Neural progenitor cell (in vitro differentiated cells): Measurements from ENCODE around the gene VCL. TPM values are rescaled to one million over a fixed set of nuclear protein-coding genes. Genes with fewer than 3 reads are reported as not detected.

ENCODE experiments used
- DNase-seq: peaks from one replicate; pipeline ENCODE4 v3.0.0-alpha.2; 2016; ENCODE audit warnings: low spot score
- H2AFZ ChIP-seq: fragments of 200-600 bp; sonication (generic); replicated peaks from 2 replicates; pipeline ENCODE4 v1.6.1; 2016; ENCODE audit warnings: antibody characterized with exemption
- H3F3A ChIP-seq: fragments of 200-600 bp; sonication (generic); 2 replicates; pipeline ENCODE4 v1.6.1; 2016; ENCODE audit warnings: antibody characterized with exemption, low read depth
- H3K27ac ChIP-seq: fragments of 200-600 bp; sonication (generic); 2 replicates; pipeline ENCODE4 v1.5.1; 2016; ENCODE audit warnings: mild to moderate bottlenecking
- H3K27me3 ChIP-seq: fragments of 200-600 bp; sonication (generic); 2 replicates; pipeline ENCODE4 v1.6.1; 2016; ENCODE audit warnings: mild to moderate bottlenecking, moderate library complexity
- H3K36me3 ChIP-seq: fragments of 200-600 bp; sonication (generic); 2 replicates; pipeline ENCODE4 v1.5.1; 2016
- H3K4me1 ChIP-seq: fragments of 200-600 bp; sonication (generic); 2 replicates; pipeline ENCODE4 v1.6.1; 2016; ENCODE audit warnings: mixed run types
- H3K4me2 ChIP-seq: fragments of 200-600 bp; sonication (generic); 2 replicates; pipeline ENCODE4 v1.6.1; 2016
- H3K4me3 ChIP-seq: fragments of 200-600 bp; sonication (generic); 2 replicates; pipeline ENCODE4 v1.5.1; 2016
- H3K79me2 ChIP-seq: fragments of 200-600 bp; sonication (generic); 2 replicates; pipeline ENCODE4 v1.6.1; 2016; ENCODE audit warnings: low read depth
- H3K9ac ChIP-seq: fragments of 200-600 bp; sonication (generic); 2 replicates; pipeline ENCODE4 v1.6.1; 2016
- H3K9me3 ChIP-seq: fragments of 200-600 bp; sonication (generic); 2 replicates; pipeline ENCODE4 v1.5.1; 2016; ENCODE audit warnings: low read depth
- H4K20me1 ChIP-seq: fragments of 200-600 bp; sonication (generic); 2 replicates; pipeline ENCODE4 v1.6.1; 2016; ENCODE audit warnings: low read depth
- H3K27ac Mint-ChIP-seq: 3 replicates; pipeline ENCODE4 v1.8.0; 2021; ENCODE audit warnings: mixed read lengths
- H3K27me3 Mint-ChIP-seq: 2 replicates; pipeline ENCODE4 v1.8.0; 2022; ENCODE audit warnings: low read depth, mild to moderate bottlenecking, inconsistent platforms, moderate library complexity, mixed read lengths; ENCODE audit not compliant: insufficient read depth
- H3K36me3 Mint-ChIP-seq: 3 replicates; pipeline ENCODE4 v1.8.0; 2021; ENCODE audit warnings: mixed read lengths
- H3K4me1 Mint-ChIP-seq: 3 replicates; pipeline ENCODE4 v1.8.0; 2021; ENCODE audit warnings: mixed read lengths
- H3K4me3 Mint-ChIP-seq: 3 replicates; pipeline ENCODE4 v1.8.0; 2021; ENCODE audit warnings: mild to moderate bottlenecking, moderate library complexity, mixed read lengths
- H3K9me3 Mint-ChIP-seq: 3 replicates; pipeline ENCODE4 v1.8.0; 2020; ENCODE audit warnings: mixed read lengths
- EZH2 ChIP-seq: fragments of 200-600 bp; sonication (generic); IDR thresholded peaks from 2 replicates; pipeline ENCODE4 v1.6.1; 2017; ENCODE audit warnings: antibody characterized with exemption, mild to moderate bottlenecking, moderate library complexity
- EZH2phosphoT487 ChIP-seq: fragments of 200-600 bp; sonication (generic); IDR thresholded peaks from 2 replicates; pipeline ENCODE4 v1.6.1; 2017; ENCODE audit warnings: antibody characterized with exemption
- total RNA-seq: library from RNA; depleted of rRNA; stranded (reverse); fragments of >200 nt; gene quantifications from 2 replicates; pipeline ENCODE4 v1.2.3, GENCODE V29; 2015; ENCODE audit warnings: low replicate concordance
- TF ChIP-seq, protein P1 (sequence below): fragments of 200-600 bp; sonication (generic); IDR thresholded peaks from 2 replicates; pipeline ENCODE4 v1.5.1; 2017; ENCODE audit warnings: antibody characterized with exemption, mild to moderate bottlenecking

Gene VCL
- total RNA-seq, 1 donor from 2014 or later, result 96.9 TPM

DNA sequence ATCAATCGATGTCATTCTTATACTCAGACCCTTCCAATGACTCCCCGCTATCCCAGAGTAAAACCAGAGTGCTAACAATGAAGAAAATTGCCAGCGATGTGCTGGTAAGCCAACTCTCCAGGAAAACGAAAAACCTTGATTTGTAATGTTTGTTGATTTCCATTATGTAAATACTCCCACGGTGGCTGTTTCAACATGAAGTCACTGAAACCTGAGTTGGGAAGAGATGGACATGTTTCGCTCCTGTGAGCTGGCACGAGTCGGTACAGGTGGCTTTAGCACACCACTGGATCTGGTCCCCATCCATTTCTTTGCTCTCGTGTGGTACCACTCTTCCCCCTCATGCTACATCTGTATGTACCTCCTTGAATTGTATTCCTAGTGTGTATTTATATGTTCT is 99.9 kb downstream of the VCL start:
- peaks cover 32% of the 10 kb centered on the region for H3K36me3 Mint-ChIP-seq
- no peaks in the 10 kb centered on the region for H3K4me1 ChIP-seq
- no peak for DNase-seq
- H3K79me2 ChIP-seq, result no peaks in the 10 kb centered on the region
- no peak overlapping the region for H3K27ac ChIP-seq
- no peaks in the 10 kb centered on the region for H3K9me3 ChIP-seq
- H3F3A ChIP-seq, result no peaks in the 10 kb centered on the region
- H4K20me1 ChIP-seq, result no peaks in the 10 kb centered on the region
- no peak overlapping the region for H2AFZ ChIP-seq
- no peak overlapping the region for H3K4me3 ChIP-seq
- peaks cover 2% of the 10 kb centered on the region for H3K27me3 Mint-ChIP-seq
- H3K27me3 ChIP-seq, result no peaks in the 10 kb centered on the region
- H3K4me3 Mint-ChIP-seq, result no peak overlapping the region
- no peaks in the 10 kb centered on the region for H3K9me3 Mint-ChIP-seq
- TF ChIP-seq, protein P1, sequence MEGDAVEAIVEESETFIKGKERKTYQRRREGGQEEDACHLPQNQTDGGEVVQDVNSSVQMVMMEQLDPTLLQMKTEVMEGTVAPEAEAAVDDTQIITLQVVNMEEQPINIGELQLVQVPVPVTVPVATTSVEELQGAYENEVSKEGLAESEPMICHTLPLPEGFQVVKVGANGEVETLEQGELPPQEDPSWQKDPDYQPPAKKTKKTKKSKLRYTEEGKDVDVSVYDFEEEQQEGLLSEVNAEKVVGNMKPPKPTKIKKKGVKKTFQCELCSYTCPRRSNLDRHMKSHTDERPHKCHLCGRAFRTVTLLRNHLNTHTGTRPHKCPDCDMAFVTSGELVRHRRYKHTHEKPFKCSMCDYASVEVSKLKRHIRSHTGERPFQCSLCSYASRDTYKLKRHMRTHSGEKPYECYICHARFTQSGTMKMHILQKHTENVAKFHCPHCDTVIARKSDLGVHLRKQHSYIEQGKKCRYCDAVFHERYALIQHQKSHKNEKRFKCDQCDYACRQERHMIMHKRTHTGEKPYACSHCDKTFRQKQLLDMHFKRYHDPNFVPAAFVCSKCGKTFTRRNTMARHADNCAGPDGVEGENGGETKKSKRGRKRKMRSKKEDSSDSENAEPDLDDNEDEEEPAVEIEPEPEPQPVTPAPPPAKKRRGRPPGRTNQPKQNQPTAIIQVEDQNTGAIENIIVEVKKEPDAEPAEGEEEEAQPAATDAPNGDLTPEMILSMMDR, result no peak
- TF ChIP-seq EZH2phosphoT487 (no peak), EZH2 (no peak)
- no peak overlapping the region for H3K27ac Mint-ChIP-seq
- H3K9ac ChIP-seq, result no peak overlapping the region
- H3K4me1 Mint-ChIP-seq, result no peaks in the 10 kb centered on the region
- no peak overlapping the region for H3K4me2 ChIP-seq
- peaks cover 12% of the 10 kb centered on the region for H3K36me3 ChIP-seq

DNA sequence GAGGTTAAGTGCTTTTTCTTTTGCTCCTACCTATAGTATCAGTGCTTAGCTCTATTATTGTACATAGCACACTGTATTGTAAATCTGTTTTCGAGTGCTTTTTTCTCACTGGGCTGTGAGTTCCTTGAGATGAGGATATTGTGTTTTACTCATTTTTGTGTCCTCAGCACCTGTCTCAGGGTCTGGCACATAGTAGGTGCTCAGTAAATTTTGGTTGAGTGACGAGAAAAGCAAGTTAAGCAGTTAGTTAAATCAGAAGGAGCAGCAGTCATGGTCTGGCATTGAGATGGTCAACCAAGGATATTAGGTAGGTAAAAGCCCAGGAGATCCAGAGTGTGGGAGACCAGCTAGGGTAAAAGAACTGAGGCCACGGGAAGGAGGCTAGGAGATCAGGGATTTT is 101.5 kb downstream of the VCL start:
- no peak for DNase-seq
- Mint-ChIP-seq H3K4me1 (no peaks in the 10 kb centered on the region), H3K27me3 (no peaks in the 10 kb centered on the region), H3K9me3 (no peaks in the 10 kb centered on the region), H3K27ac (no peak overlapping the region), H3K4me3 (no peak overlapping the region), H3K36me3 (peaks cover 35% of the 10 kb centered on the region)
- Histone ChIP-seq H4K20me1 (no peaks in the 10 kb centered on the region), H2AFZ (no peak overlapping the region), H3F3A (no peaks in the 10 kb centered on the region), H3K36me3 (peaks cover 11% of the 10 kb centered on the region), H3K4me3 (no peak overlapping the region), H3K79me2 (no peaks in the 10 kb centered on the region), H3K4me2 (no peak overlapping the region), H3K9me3 (no peaks in the 10 kb centered on the region), H3K27ac (no peak overlapping the region), H3K27me3 (no peaks in the 10 kb centered on the region), H3K4me1 (no peaks in the 10 kb centered on the region), H3K9ac (no peak overlapping the region)
- TF ChIP-seq, protein P1, result no peak
- TF ChIP-seq EZH2 (no peak), EZH2phosphoT487 (no peak)

DNA sequence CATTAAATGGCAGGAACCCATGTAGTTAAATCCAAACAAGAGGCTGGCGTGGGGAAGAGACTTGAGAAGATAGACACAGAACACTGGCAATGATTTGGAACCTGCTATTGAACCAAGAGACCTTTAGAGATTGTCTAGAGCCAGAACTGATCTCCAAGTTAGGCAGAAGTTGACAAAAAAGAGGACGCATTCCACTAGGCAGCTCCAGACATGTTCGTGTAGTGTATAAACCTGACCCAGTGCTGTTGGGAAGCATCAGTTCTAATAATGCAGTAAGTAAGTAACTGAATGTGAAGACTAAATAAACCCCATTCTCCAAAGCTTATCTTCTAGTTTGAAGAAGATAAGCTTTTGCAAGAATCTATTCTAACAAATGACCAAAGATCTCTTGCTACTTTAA is 101.9 kb downstream of the VCL start:
- Mint-ChIP-seq H3K9me3 (no peaks in the 10 kb centered on the region), H3K4me3 (no peak overlapping the region), H3K36me3 (peaks cover 39% of the 10 kb centered on the region), H3K27me3 (no peaks in the 10 kb centered on the region), H3K4me1 (no peaks in the 10 kb centered on the region), H3K27ac (no peak overlapping the region)
- H3K9ac ChIP-seq, result no peak overlapping the region
- H3K4me2 ChIP-seq, result no peak overlapping the region
- H3F3A ChIP-seq, result no peaks in the 10 kb centered on the region
- H3K79me2 ChIP-seq, result no peaks in the 10 kb centered on the region
- no peak overlapping the region for H2AFZ ChIP-seq
- no peak overlapping the region for H3K4me3 ChIP-seq
- H4K20me1 ChIP-seq, result no peaks in the 10 kb centered on the region
- peaks cover 11% of the 10 kb centered on the region for H3K36me3 ChIP-seq
- H3K27me3 ChIP-seq, result no peaks in the 10 kb centered on the region
- TF ChIP-seq EZH2phosphoT487, result no peak
- TF ChIP-seq, protein P1, result no peak
- no peak for TF ChIP-seq EZH2
- no peak for DNase-seq
- no peaks in the 10 kb centered on the region for H3K9me3 ChIP-seq
- no peak overlapping the region for H3K27ac ChIP-seq
- H3K4me1 ChIP-seq, result no peaks in the 10 kb centered on the region
